ENCODE data around the gene SUSD1.
"Not testable (repeated sequence)": the region's sequence is repeated elsewhere in the genome, so short reads cannot be mapped to it uniquely, and the experiment has no call there.

SUSD1 gene

GRCh38 chr9:112132356-112132755 is 42.7 kb downstream of the SUSD1 start:
- DNase-seq (ENCODE audit: extremely low read depth in 1 of 2, low read depth in 1 of 2): no peak

- no peak for DNase-seq (ENCODE audit: extremely low read depth in 1 of 2, low read depth in 1 of 2)
These were observed 44.1 kb downstream of the SUSD1 start for GRCh38 chr9:112130997-112131396.

- DNase-seq (ENCODE audit: extremely low read depth in 1 of 2, low read depth in 1 of 2): no peak
These were observed 44.8 kb downstream of the SUSD1 start for GRCh38 chr9:112130347-112130746.

- DNase-seq (ENCODE audit: extremely low read depth in 1 of 2, low read depth in 1 of 2): no peak
These were observed 45.9 kb downstream of the SUSD1 start for GRCh38 chr9:112129246-112129645.

GRCh38 chr9:112128399-112128798 is 46.7 kb downstream of the SUSD1 start:
- DNase-seq (ENCODE audit: extremely low read depth in 1 of 2, low read depth in 1 of 2): not testable (repeated sequence)

- DNase-seq (ENCODE audit: extremely low read depth in 1 of 2, low read depth in 1 of 2): no peak
These were observed 47.8 kb downstream of the SUSD1 start for GRCh38 chr9:112127281-112127680.

GRCh38 chr9:112125951-112126388 is 49.1 kb downstream of the SUSD1 start:
- DNase-seq (ENCODE audit: extremely low read depth in 1 of 2, low read depth in 1 of 2): no peak

- no peak for DNase-seq (ENCODE audit: extremely low read depth in 1 of 2, low read depth in 1 of 2)
These were observed 50.9 kb downstream of the SUSD1 start for GRCh38 chr9:112124156-112124555.

GRCh38 chr9:112121633-112122032 is 53.5 kb downstream of the SUSD1 start:
- DNase-seq (ENCODE audit: extremely low read depth in 1 of 2, low read depth in 1 of 2): no peak

- no peak for DNase-seq (ENCODE audit: extremely low read depth in 1 of 2, low read depth in 1 of 2)
These were observed 54.6 kb downstream of the SUSD1 start for GRCh38 chr9:112120439-112120925.

- no peak for DNase-seq (ENCODE audit: extremely low read depth in 1 of 2, low read depth in 1 of 2)
These were observed 55.1 kb downstream of the SUSD1 start for GRCh38 chr9:112120030-112120341.

- no peak for DNase-seq (ENCODE audit: extremely low read depth in 1 of 2, low read depth in 1 of 2)
These were observed 55.7 kb downstream of the SUSD1 start for GRCh38 chr9:112119225-112120029.

GRCh38 chr9:112118009-112118408 is 57.1 kb downstream of the SUSD1 start:
- DNase-seq (ENCODE audit: extremely low read depth in 1 of 2, low read depth in 1 of 2): no peak

GRCh38 chr9:112115970-112116753 is 58.9 kb downstream of the SUSD1 start:
- DNase-seq (ENCODE audit: extremely low read depth in 1 of 2, low read depth in 1 of 2): no peak

- DNase-seq (ENCODE audit: extremely low read depth in 1 of 2, low read depth in 1 of 2): no peak
These were observed 60.0 kb downstream of the SUSD1 start for GRCh38 chr9:112115109-112115508.

- no peak for DNase-seq (ENCODE audit: extremely low read depth in 1 of 2, low read depth in 1 of 2)
These were observed 62.0 kb downstream of the SUSD1 start for GRCh38 chr9:112112941-112113681.

- DNase-seq (ENCODE audit: extremely low read depth in 1 of 2, low read depth in 1 of 2): no peak
These were observed 62.6 kb downstream of the SUSD1 start for GRCh38 chr9:112112519-112112918.

GRCh38 chr9:112111461-112111860 is 63.6 kb downstream of the SUSD1 start:
- DNase-seq (ENCODE audit: extremely low read depth in 1 of 2, low read depth in 1 of 2): no peak

GRCh38 chr9:112110777-112111113 is 64.4 kb downstream of the SUSD1 start:
- DNase-seq (ENCODE audit: extremely low read depth in 1 of 2, low read depth in 1 of 2): no peak

GRCh38 chr9:112110094-112110776 is 64.9 kb downstream of the SUSD1 start:
- no peak for DNase-seq (ENCODE audit: extremely low read depth in 1 of 2, low read depth in 1 of 2)

GRCh38 chr9:112104901-112105300 is 70.2 kb downstream of the SUSD1 start:
- DNase-seq (ENCODE audit: extremely low read depth in 1 of 2, low read depth in 1 of 2): no peak
